Measurements from ENCODE around the gene CHRDL2.

- no peak for TF ChIP-seq POGZ (CRISPR knock-in tag; IDR thresholded peaks at IDR 0.05)
- TF ChIP-seq ZNF558 (CRISPR knock-in tag; IDR thresholded peaks at IDR 0.05; ENCODE audit: borderline replicate concordance): no peak
- no peak for TF ChIP-seq ELK4 (CRISPR knock-in tag; IDR thresholded peaks at IDR 0.05; ENCODE audit: borderline replicate concordance)
- no peak for TF ChIP-seq SRSF4 (IDR thresholded peaks at IDR 0.05; ENCODE audit: low read depth, low read length, poor library complexity, severe bottlenecking)
Measured at GRCh38 chr11:74742070-74742469, 10.8 kb upstream of the CHRDL2 start.
